Esophagus muscularis mucosa (tissue), 4 donors: ENCODE results near the gene CCDC63. TPM values are rescaled to one million over a fixed set of nuclear protein-coding genes. Genes with fewer than 3 reads are reported as not detected.
"Not testable (repeated sequence)": the region's sequence is repeated elsewhere in the genome, so short reads cannot be mapped to it uniquely, and the experiment has no call there.

Source experiments
- DNase-seq: peaks from one replicate; pipeline ENCODE4 v3.0.0-alpha.2; 2017; ENCODE audit errors: extremely low spot score
- H3K27ac ChIP-seq, 4 donors: fragments of 200-600 bp; sonication (generic); replicated peaks in 1 of 4; 1 replicate in 3 of 4; 2 replicates in 1 of 4; pipeline ENCODE4 v1.5.1; 2016 to 2019; ENCODE audit warnings: mild to moderate bottlenecking in 1 of 4
- H3K27me3 ChIP-seq, 4 donors: fragments of 200-600 bp; sonication (generic); one replicate each; pipeline versions ENCODE4 v1.5.1 to v1.6.0; 2016 to 2019
- H3K36me3 ChIP-seq, 4 donors: fragments of 200-600 bp; sonication (generic); one replicate each; pipeline ENCODE4 v1.5.1; 2016 to 2019
- H3K4me1 ChIP-seq, 4 donors: fragments of 200-600 bp; sonication (generic); one replicate each; pipeline ENCODE4 v1.5.1; 2016 to 2019
- H3K4me3 ChIP-seq, 4 donors: fragments of 200-600 bp; sonication (generic); 1 replicate in 2 of 4; 2 replicates in 2 of 4; pipeline ENCODE4 v1.5.1; 2016 to 2019; ENCODE audit warnings: mild to moderate bottlenecking in 4 of 4, moderate library complexity in 1 of 4
- H3K9me3 ChIP-seq, 4 donors: fragments of 200-600 bp; sonication (generic); 1 replicate in 3 of 4; 2 replicates in 1 of 4; pipeline ENCODE4 v1.5.1; 2016 to 2019
- CTCF ChIP-seq, 3 experiments: fragments of 200-600 bp in 2 of 3; fragments of 450-650 bp in 1 of 3; sonication (generic) in 2 of 3; IDR thresholded peaks; one replicate each; pipeline ENCODE4 v1.5.1; 2017 to 2019; ENCODE audit warnings: antibody characterized with exemption in 3 of 3, mild to moderate bottlenecking in 2 of 3, moderate library complexity in 1 of 3
- EP300 ChIP-seq: sonication (generic); formaldehyde crosslinking; IDR thresholded peaks from one replicate; pipeline ENCODE4 v1.6.1; 2017; ENCODE audit warnings: antibody characterized with exemption
- POLR2A ChIP-seq: fragments of 450-650 bp; IDR thresholded peaks from one replicate; pipeline ENCODE4 v1.6.1; 2017; ENCODE audit warnings: antibody characterized with exemption, moderate library complexity, mild to moderate bottlenecking, low read depth
- POLR2AphosphoS5 ChIP-seq, 2 donors: sonication (generic); formaldehyde crosslinking; IDR thresholded peaks; one replicate each; pipeline ENCODE4 v1.6.1; 2017; ENCODE audit warnings: antibody characterized with exemption in 2 of 2
- WGBS: methylation state at CpG from one replicate; pipeline ENCODE4 v1.1.5; 2018; 5-methylcytosine and 5-hydroxymethylcytosine counted together
- intact Hi-C: fragments of 100-400 bp; cut with DNase I; formaldehyde crosslinking; loops from one replicate; pipeline ENCODE4 v1.15.1; 2023
- total RNA-seq, 4 donors: library from RNA; depleted of rRNA; stranded (reverse); fragments of >200 nt; gene quantifications; one replicate each; pipeline versions ENCODE4 v1.1.0 to v1.2.1, GENCODE V29; 2016

Gene CCDC63
- total RNA-seq, 4 donors from 2014 or later = not detected

GRCh38 chr12:110948041-110948440 is 101.3 kb downstream of the CCDC63 start:
- H3K9me3 ChIP-seq = peaks cover 0 to 33% (median 25%) of the 10 kb centered on the region in 4 donors
- TF ChIP-seq CTCF (IDR thresholded peaks at IDR 0.05) = no peak
- TF ChIP-seq EP300 = no peak
- no peak for TF ChIP-seq POLR2AphosphoS5 (IDR thresholded peaks at IDR 0.05)
- no peak for TF ChIP-seq POLR2A

GRCh38 chr12:110950466-110950865 is 103.7 kb downstream of the CCDC63 start:
- H3K36me3 ChIP-seq, H3K4me3 ChIP-seq, H3K4me1 ChIP-seq, H3K27ac ChIP-seq, intact Hi-C loops, DNase-seq: not testable (repeated sequence)
- WGBS = 90% methylated on average over 6 of the region's 31 CpGs
- Histone ChIP-seq H3K9me3 (peaks cover 0 to 24% (median 20%) of the 10 kb centered on the region in 4 donors), H3K27me3 (peaks cover 0 to 11% (median 0%) of the 10 kb centered on the region in 4 donors)

More at GRCh38 chr12:110948041-110948440, 101.3 kb downstream of the CCDC63 start:
- Histone ChIP-seq H3K27ac (no peak overlapping the region), H3K36me3 (no peaks in the 10 kb centered on the region), H3K4me1 (no peaks in the 10 kb centered on the region), H3K27me3 (peaks cover 0 to 4% (median 0%) of the 10 kb centered on the region in 4 donors), H3K4me3 (no peak overlapping the region)
- WGBS = 79% methylated on average over 2 of the region's 2 CpGs
- intact Hi-C loops = no loop called here
- DNase-seq = no peak

GRCh38 chr12:110950867-110951266 is 104.1 kb downstream of the CCDC63 start:
- H3K4me3 ChIP-seq, intact Hi-C loops, H3K27ac ChIP-seq, H3K36me3 ChIP-seq, H3K4me1 ChIP-seq, DNase-seq: not testable (repeated sequence)
- Histone ChIP-seq H3K27me3 (peaks cover 0 to 11% (median 0%) of the 10 kb centered on the region in 4 donors), H3K9me3 (peaks cover 0 to 21% (median 16%) of the 10 kb centered on the region in 4 donors)
- WGBS = 98% methylated on average over 8 of the region's 31 CpGs

Other genes with a start within 250 kb of the CCDC63 start
- gene TCTN1, start 232.9 kb upstream of the CCDC63 start, total RNA-seq = 10 to 100 TPM; 17.4 to 26.2 (median 21.4) TPM
- gene HVCN1, start 157.9 kb upstream of the CCDC63 start, total RNA-seq = 1 to 10 TPM; 5.4 to 8.9 (median 7.1) TPM
- 100 to 1,000 TPM in 3 of 4 donors, 10 to 100 TPM in 1; 92.2 to 120 (median 101) TPM for gene PPP1CC, start 104.1 kb upstream of the CCDC63 start, total RNA-seq
- gene MYL2, start 73.6 kb downstream of the CCDC63 start, total RNA-seq = not detected
- under 1 TPM in 2 of 4 donors, not detected in 2; 0.06 TPM for gene CUX2, start 187.2 kb downstream of the CCDC63 start, total RNA-seq